ENCODE data around the gene SMOC1. TPM values are rescaled to one million over a fixed set of nuclear protein-coding genes. Genes with fewer than 3 reads are reported as not detected.

Gene SMOC1
- total RNA-seq, 3 donors from 2014 or later, result 2.9 to 32.6 (median 5.7) TPM

GRCh38 chr14:69887740-69888657 is 8.8 kb downstream of the SMOC1 start:
- no peak for TF ChIP-seq CTCF (IDR thresholded peaks at IDR 0.05)
- no peak for TF ChIP-seq POLR2A (IDR thresholded peaks at IDR 0.05)
- TF ChIP-seq POLR2AphosphoS5 (IDR thresholded peaks at IDR 0.05), result no peak
- no peak overlapping the region for H3K4me3 ChIP-seq
- H3K27me3 ChIP-seq, result no peaks in the 10 kb centered on the region
- H3K27ac ChIP-seq, result no peak overlapping the region
- no peaks in the 10 kb centered on the region for H3K36me3 ChIP-seq
- no peak for DNase-seq (ENCODE audit: low spot score in 2 of 2)
- intact Hi-C loops (cut with DNase I; ENCODE audit: low total_unique reads), result no loop called here
- no peaks in the 10 kb centered on the region for H3K4me1 ChIP-seq
- peaks cover 0 to 10% of the 10 kb centered on the region in 2 donors for H3K9me3 ChIP-seq

GRCh38 chr14:69891422-69891821 is 12.2 kb downstream of the SMOC1 start:
- H3K9me3 ChIP-seq, result peaks cover 0 to 10% of the 10 kb centered on the region in 2 donors
- intact Hi-C loops (cut with DNase I; ENCODE audit: low total_unique reads), result no loop called here
- no peak overlapping the region for H3K27ac ChIP-seq
- H3K27me3 ChIP-seq, result no peaks in the 10 kb centered on the region
- no peaks in the 10 kb centered on the region for H3K4me1 ChIP-seq
- no peak overlapping the region for H3K4me3 ChIP-seq
- DNase-seq (ENCODE audit: low spot score in 2 of 2), result no peak
- TF ChIP-seq POLR2A (IDR thresholded peaks at IDR 0.05) (no peak), POLR2AphosphoS5 (IDR thresholded peaks at IDR 0.05) (no peak), CTCF (IDR thresholded peaks at IDR 0.05) (no peak)
- no peaks in the 10 kb centered on the region for H3K36me3 ChIP-seq

DNA sequence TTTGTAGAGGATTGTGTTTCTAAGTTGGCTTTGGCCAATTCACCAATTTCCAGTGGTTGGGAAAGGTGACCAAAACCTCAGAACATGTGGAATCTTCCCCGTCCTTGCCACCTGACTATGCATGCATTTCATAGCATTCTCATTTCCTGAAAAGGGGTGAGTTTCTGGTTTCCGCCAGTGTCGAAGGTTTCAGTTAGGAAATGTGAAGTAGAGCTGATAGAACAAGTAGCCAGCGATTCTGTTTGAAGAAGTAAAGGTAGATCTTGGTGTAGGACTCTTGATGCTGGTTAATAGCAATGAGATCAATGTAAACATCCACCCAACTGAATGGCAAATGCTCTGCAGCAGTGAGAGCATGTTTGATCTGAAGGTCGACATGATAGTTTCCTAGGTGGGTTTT is 15.9 kb downstream of the SMOC1 start:
- TF ChIP-seq POLR2A (IDR thresholded peaks at IDR 0.05) (no peak), CTCF (IDR thresholded peaks at IDR 0.05) (no peak), POLR2AphosphoS5 (IDR thresholded peaks at IDR 0.05) (no peak)
- Histone ChIP-seq H3K27me3 (no peaks in the 10 kb centered on the region), H3K4me3 (no peak overlapping the region), H3K27ac (peak overlapping the region in 1 of 2 donors; percentile 39), H3K4me1 (no peaks in the 10 kb centered on the region), H3K9me3 (peaks cover 0 to 24% of the 10 kb centered on the region in 2 donors), H3K36me3 (no peaks in the 10 kb centered on the region)
- DNase-seq (ENCODE audit: low spot score in 2 of 2), result peak in 1 of 2 donors; percentile 30
- intact Hi-C loops (cut with DNase I; ENCODE audit: low total_unique reads), result no loop called here

DNA sequence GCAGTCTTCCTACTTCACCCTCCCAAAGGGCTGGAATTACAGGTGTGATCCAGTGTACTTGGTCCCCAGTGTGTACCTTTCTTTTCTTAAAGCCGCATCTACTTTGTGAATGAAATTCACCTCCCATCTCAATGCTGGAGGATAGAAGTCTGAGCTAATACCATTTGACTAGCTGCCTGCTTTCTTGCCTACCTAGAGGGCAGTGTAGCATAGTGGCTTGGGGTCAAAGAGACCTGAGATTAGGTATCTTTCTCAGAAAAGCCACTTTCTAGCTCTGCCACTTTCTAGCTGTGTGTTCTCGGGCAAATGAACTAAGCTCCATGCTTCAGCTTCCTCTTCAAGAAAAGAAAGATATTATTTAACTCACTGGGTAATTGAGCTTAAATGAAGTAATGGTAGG is 16.9 kb downstream of the SMOC1 start:
- no peaks in the 10 kb centered on the region for H3K4me1 ChIP-seq
- no peak overlapping the region for H3K27ac ChIP-seq
- TF ChIP-seq POLR2A (IDR thresholded peaks at IDR 0.05) (no peak), CTCF (IDR thresholded peaks at IDR 0.05) (no peak), POLR2AphosphoS5 (IDR thresholded peaks at IDR 0.05) (no peak)
- intact Hi-C loops (cut with DNase I; ENCODE audit: low total_unique reads), result no loop called here
- no peak for DNase-seq (ENCODE audit: low spot score in 2 of 2)
- H3K9me3 ChIP-seq, result peaks cover 0 to 23% of the 10 kb centered on the region in 2 donors
- H3K36me3 ChIP-seq, result no peaks in the 10 kb centered on the region
- H3K4me3 ChIP-seq, result no peak overlapping the region
- no peaks in the 10 kb centered on the region for H3K27me3 ChIP-seq

GRCh38 chr14:69896972-69897371 is 17.8 kb downstream of the SMOC1 start:
- DNase-seq (ENCODE audit: low spot score in 2 of 2), result no peak
- Histone ChIP-seq H3K36me3 (no peaks in the 10 kb centered on the region), H3K27me3 (no peaks in the 10 kb centered on the region), H3K4me3 (no peak overlapping the region), H3K4me1 (no peaks in the 10 kb centered on the region), H3K27ac (no peak overlapping the region), H3K9me3 (peaks cover 0 to 23% of the 10 kb centered on the region in 2 donors)
- intact Hi-C loops (cut with DNase I; ENCODE audit: low total_unique reads), result no loop called here
- TF ChIP-seq POLR2A (IDR thresholded peaks at IDR 0.05) (no peak), CTCF (IDR thresholded peaks at IDR 0.05) (no peak), POLR2AphosphoS5 (IDR thresholded peaks at IDR 0.05) (no peak)
